ENCODE data around the gene TSPAN14. TPM values are rescaled to one million over a fixed set of nuclear protein-coding genes. Genes with fewer than 3 reads are reported as not detected.

TSPAN14 gene
- total and polyA plus RNA-seq, 2 of the 13 experiments (the other 11 are each of a cell fraction or from before 2014, with no cell fraction given), result 24.1 to 80.6 TPM

GRCh38 chr10:80410578-80411145, 43.4 kb upstream of the TSPAN14 start:
- H3K4me3 ChIP-seq (replicated peaks in 1 of 3; ENCODE audit: insufficient read depth in 1 of 3, low read depth in 2 of 3, low read length in 3 of 3), result peak overlapping the region in 1 of 3 experiments; percentile 4; a peak in 1 of 6 replicates
- H3K27me3 ChIP-seq (ENCODE audit: control insufficient read depth in 1 of 2, insufficient read depth in 2 of 2, low read length in 2 of 2), result no peaks in the 10 kb centered on the region; a peak in 1 of 5 replicates
- BruUV-seq (replicated peaks), result no TSS peak
- H3K9me3 ChIP-seq (ENCODE audit: low read length), result no peaks in the 10 kb centered on the region
- ChIA-PET CTCF (ENCODE audit: low intra/inter-chr PET ratio, low total read pairs) (no interaction called here), POLR2A (interaction anchor here (0.9 to 2.0 kb wide), 4 partner anchors 8 to 94 kb away, joined by 4 to 12 read pairs (median 6); no protein-coding TSS in a partner anchor)
- H3K27ac ChIP-seq (ENCODE audit: extremely low read length, insufficient read depth, low read length), result peak overlapping the region; percentile 99
- DNase-seq (ENCODE audit: low spot score) (no peak), ATAC-seq (no peak), FAIRE-seq (no peak)
- peaks cover 65% of the 10 kb centered on the region for H3K79me2 ChIP-seq (ENCODE audit: insufficient read depth, low read length)
- TF ChIP-seq ZNF10 (CRISPR knock-in tag; IDR thresholded peaks at IDR 0.05; ENCODE audit: borderline replicate concordance, low read depth) (no peak), GZF1 (CRISPR knock-in tag; IDR thresholded peaks at IDR 0.05) (no peak), TSC22D2 (CRISPR knock-in tag; IDR thresholded peaks at IDR 0.05; ENCODE audit: borderline replicate concordance) (no peak), TEF (CRISPR knock-in tag; IDR thresholded peaks at IDR 0.05) (no peak), CSRNP2 (CRISPR knock-in tag; conservative IDR thresholded peaks at IDR 0.05; ENCODE audit: low read depth) (no peak), ADNP (CRISPR knock-in tag; IDR thresholded peaks at IDR 0.05) (no peak), NFYC (CRISPR knock-in tag; IDR thresholded peaks at IDR 0.05) (no peak), HNRNPUL1 (IDR thresholded peaks at IDR 0.05; ENCODE audit: low read depth, low read length) (no peak), ZNF468 (CRISPR knock-in tag; IDR thresholded peaks at IDR 0.05) (no peak), ZNF607 (CRISPR knock-in tag; IDR thresholded peaks at IDR 0.05; ENCODE audit: borderline replicate concordance) (no peak), RBM39 (IDR thresholded peaks at IDR 0.05; ENCODE audit: low read depth, low read length, poor library complexity, severe bottlenecking) (no peak)
- H3K4me2 ChIP-seq (ENCODE audit: low read depth, low read length), result peak overlapping the region; percentile 82
- H3K9ac ChIP-seq (ENCODE audit: insufficient read depth, low read depth, low read length), result no peak overlapping the region; the same call in 1 of the 2 replicates
- no peaks in the 10 kb centered on the region for H3K36me3 ChIP-seq (replicated peaks in 1 of 2; ENCODE audit: control insufficient read depth in 1 of 2, insufficient read depth in 2 of 2, low read length in 2 of 2)
- peaks cover 10% of the 10 kb centered on the region; the same call in 1 of the 2 replicates for H4K20me1 ChIP-seq (ENCODE audit: insufficient read depth, low read length)
- peaks cover 84% of the 10 kb centered on the region for H3K4me1 ChIP-seq (ENCODE audit: insufficient read depth, low read length)
- in situ Hi-C loops (cut with HindIII; ENCODE audit: extremely low pct_ligation_motif_present, low pct_unique_long_range_greater_than_20kb) (no loop called here), intact Hi-C loops (cut with micrococcal nuclease; ENCODE audit: unreplicated experiment) (no loop called here)
- 86% methylated on average over 5 of the region's 5 CpGs for WGBS (ENCODE audit: low lambda C conversion rate)
- H2AFZ ChIP-seq (ENCODE audit: low read length), result no peak overlapping the region
